B cell (primary cell): ENCODE measurements around the gene AS3MT. TPM values are rescaled to one million over a fixed set of nuclear protein-coding genes. Genes with fewer than 3 reads are reported as not detected.
"Not testable (repeated sequence)": the region's sequence is repeated elsewhere in the genome, so short reads cannot be mapped to it uniquely, and the experiment has no call there.

Source experiments
- ATAC-seq: fragments of 200-7000 bp; cut with Tn5 transposase; one replicate; pipeline ENCODE4 v1.10.0; 2021; ENCODE audit warnings: low read depth, mild to moderate bottlenecking, moderate number of reproducible peaks, moderate library complexity
- CTCF ChIA-PET: fragments of 350-600 bp; sonication (Branson Sonifier 250); formaldehyde crosslinking; loops from one replicate; lab custom pipeline; 2021; ENCODE audit warnings: antibody characterized with exemption, inconsistent platforms; lab: Charles Lee
- POLR2A ChIA-PET: fragments of 350-600 bp; sonication (Branson Sonifier 250); formaldehyde crosslinking; loops from one replicate; lab custom pipeline; 2021; ENCODE audit warnings: antibody characterized with exemption; lab: Charles Lee
- DNase-seq: peaks from one replicate; pipeline ENCODE4 v3.0.0; 2013
- H2AFZ ChIP-seq: 2 replicates; pipeline ENCODE4 v1.6.1; 2012; ENCODE audit warnings: mild to moderate bottlenecking, low read depth, low read length; ENCODE audit not compliant: insufficient read depth, poor library complexity, severe bottlenecking
- H3K27ac ChIP-seq, 2 donors: 1 replicate in 1 of 2; 2 replicates in 1 of 2; pipeline ENCODE4 v1.5.1; 2012 to 2013; ENCODE audit warnings: low read length in 2 of 2, mild to moderate bottlenecking in 2 of 2, moderate library complexity in 1 of 2
- H3K27me3 ChIP-seq, 4 experiments: fragments of 200-600 bp in 1 of 4; sonication (generic) in 1 of 4; replicated peaks in 1 of 4; 1 replicate in 2 of 4; 2 replicates in 2 of 4; pipeline versions ENCODE4 v1.6.1 to v1.7.0; 2013 to 2016; ENCODE audit warnings: low read length in 3 of 4, mild to moderate bottlenecking in 2 of 4, mixed read lengths in 1 of 4, moderate library complexity in 1 of 4; ENCODE audit not compliant: insufficient read depth in 4 of 4, control insufficient read depth in 3 of 4; ENCODE audit errors: control extremely low read depth in 1 of 4
- H3K36me3 ChIP-seq, 2 experiments: replicated peaks in 1 of 2; 1 replicate in 1 of 2; 2 replicates in 1 of 2; pipeline versions ENCODE4 v1.6.1 to v1.7.1; 2013; ENCODE audit warnings: low read length in 1 of 2; ENCODE audit not compliant: insufficient read depth in 2 of 2, control insufficient read depth in 1 of 2; ENCODE audit errors: control extremely low read depth in 1 of 2, extremely low read depth in 1 of 2
- H3K4me1 ChIP-seq, 2 donors: fragments of 200-600 bp in 1 of 2; sonication (generic) in 1 of 2; 1 replicate in 1 of 2; 2 replicates in 1 of 2; pipeline versions ENCODE4 v1.5.1 to v1.6.1; 2013 to 2017; ENCODE audit warnings: low read length in 2 of 2; ENCODE audit not compliant: control insufficient read depth in 2 of 2, insufficient read depth in 2 of 2
- H3K4me2 ChIP-seq: replicated peaks from 2 replicates; pipeline ENCODE3; 2012; ENCODE audit warnings: mild to moderate bottlenecking, low read depth, low read length; ENCODE audit not compliant: poor library complexity, severe bottlenecking
- H3K4me3 ChIP-seq, 5 experiments: fragments of 200-600 bp in 1 of 5; sonication (generic) in 1 of 5; 1 replicate in 3 of 5; 2 replicates in 2 of 5; pipeline versions ENCODE4 v1.5.1 to v1.7.0; 2011 to 2016; ENCODE audit warnings: low read length in 4 of 5, mild to moderate bottlenecking in 4 of 5, low read depth in 2 of 5, control low read depth in 1 of 5, moderate library complexity in 1 of 5; ENCODE audit not compliant: insufficient read depth in 1 of 5; ENCODE audit errors: control extremely low read depth in 1 of 5, extremely low read depth in 1 of 5
- H3K79me2 ChIP-seq: fragments of 200-600 bp; sonication (generic); one replicate; pipeline ENCODE4 v1.6.0; 2016; ENCODE audit warnings: low read length; ENCODE audit not compliant: control insufficient read depth, insufficient read depth
- H3K9ac ChIP-seq: fragments of 200-600 bp; sonication (generic); 2 replicates; pipeline ENCODE4 v1.6.1; 2017; ENCODE audit warnings: mild to moderate bottlenecking, low read length, moderate library complexity
- H3K9me3 ChIP-seq, 3 donors: one replicate each; pipeline versions ENCODE4 v1.6.1 to v1.7.1; 2013; ENCODE audit warnings: low read length in 2 of 3; ENCODE audit not compliant: control insufficient read depth in 2 of 3, insufficient read depth in 1 of 3; ENCODE audit errors: control extremely low read depth in 1 of 3
- H4K20me1 ChIP-seq: 2 replicates; pipeline ENCODE4 v1.6.0; 2012; ENCODE audit warnings: mild to moderate bottlenecking, low read length; ENCODE audit not compliant: insufficient read depth, control insufficient read depth, poor library complexity, severe bottlenecking
- H3K27ac Mint-ChIP-seq: one replicate; pipeline ENCODE4 v1.8.0; 2021; ENCODE audit warnings: mixed read lengths
- H3K27me3 Mint-ChIP-seq: one replicate; pipeline ENCODE4 v1.8.0; 2021; ENCODE audit warnings: mixed read lengths
- H3K4me1 Mint-ChIP-seq: one replicate; pipeline ENCODE4 v1.8.0; 2021; ENCODE audit warnings: mixed read lengths
- H3K4me3 Mint-ChIP-seq: one replicate; pipeline ENCODE4 v1.8.0; 2021; ENCODE audit warnings: mixed read lengths
- H3K9me3 Mint-ChIP-seq: one replicate; pipeline ENCODE4 v1.8.0; 2022; ENCODE audit warnings: mixed read lengths; ENCODE audit not compliant: insufficient read depth
- CTCF ChIP-seq: fragments of 200-600 bp; IDR thresholded peaks from one replicate; pipeline ENCODE4 v1.8.0; 2022; ENCODE audit warnings: antibody characterized with exemption, mild to moderate bottlenecking
- EZH2 ChIP-seq: IDR thresholded peaks from 2 replicates; pipeline ENCODE4 v1.6.1; 2012; ENCODE audit warnings: borderline replicate concordance, low read depth, mild to moderate bottlenecking, moderate library complexity, low read length; ENCODE audit not compliant: insufficient read depth, poor library complexity, severe bottlenecking
- WGBS: methylation state at CpG from one replicate; pipeline ENCODE4 v1.1.5; 2013; ENCODE audit warnings: missing lambda C conversion rate; ENCODE audit not compliant: insufficient coverage; 5-methylcytosine and 5-hydroxymethylcytosine counted together
- intact Hi-C: fragments of 100-400 bp; cut with micrococcal nuclease; formaldehyde crosslinking; loops from one replicate; pipeline ENCODE4 v1.10.0; 2022
- polyA plus RNA-seq: library from polyadenylated mRNA; depleted of rRNA; stranded (reverse); fragments of >200 nt; gene quantifications from 2 replicates; pipeline ENCODE4 v1.2.3, GENCODE V29; 2012
- total RNA-seq, 2 donors: library from RNA; stranded (reverse); fragments of 120-200 nt in 1 of 2; gene quantifications; 1 replicate in 1 of 2; 2 replicates in 1 of 2; pipeline versions ENCODE4 v1.2.3 to v1.2.4, GENCODE V29; 2013 to 2022

The AS3MT gene
- total and polyA plus RNA-seq, 2 donors (not counting 1 experiment from before 2014, with no cell fraction given): 0.25 TPM; not detected in 1

DNA sequence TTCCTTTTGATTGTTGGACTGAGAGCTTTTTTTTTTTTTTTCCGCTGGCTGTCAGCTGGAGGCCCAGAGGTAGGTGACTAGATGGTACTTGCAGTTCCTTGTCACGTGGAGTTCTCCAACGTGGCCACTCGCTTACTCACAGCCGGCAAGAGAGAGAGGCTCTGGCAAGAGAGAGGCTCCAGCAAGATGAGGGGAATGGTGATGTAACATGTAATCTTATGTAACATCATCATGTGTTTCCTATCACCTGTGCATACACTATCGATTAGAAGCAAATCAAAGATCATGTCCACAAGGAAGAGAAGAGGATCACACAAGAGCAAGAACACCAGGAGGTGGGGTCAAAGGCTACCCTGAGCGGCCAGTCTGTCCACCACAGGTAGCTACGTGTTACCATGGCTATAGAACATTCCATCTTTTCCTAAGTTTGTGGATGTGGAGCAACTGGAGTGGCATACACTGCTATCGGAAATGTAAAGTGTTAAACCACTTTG is 19.2 kb upstream of the AS3MT start:
- peaks cover 2% of the 10 kb centered on the region for H3K79me2 ChIP-seq
- H3K27me3 ChIP-seq: no peaks in the 10 kb centered on the region
- no peak overlapping the region for H2AFZ ChIP-seq
- DNase-seq (no peak), ATAC-seq (no peak)
- Mint-ChIP-seq H3K27ac (no peak overlapping the region), H3K9me3 (no peaks in the 10 kb centered on the region), H3K4me1 (peaks cover 5% of the 10 kb centered on the region), H3K4me3 (no peak overlapping the region), H3K27me3 (no peaks in the 10 kb centered on the region)
- H3K9me3 ChIP-seq: no peaks in the 10 kb centered on the region
- WGBS: 100% methylated on average over 1 of the region's 9 CpGs
- intact Hi-C loops: no loop called here
- ChIA-PET CTCF (interaction anchor here (0.9 to 1.0 kb wide), 2 partner anchors 14 to 483 kb away, joined by 3 read pairs; no protein-coding TSS in a partner anchor), POLR2A (interaction anchor here (0.5 kb wide), 1 partner anchor 276 kb away, joined by 3 read pairs; no protein-coding TSS in a partner anchor)
- no peaks in the 10 kb centered on the region for H3K36me3 ChIP-seq
- H3K4me1 ChIP-seq: peaks cover 0 to 8% of the 10 kb centered on the region in 2 donors
- TF ChIP-seq EZH2 (no peak), CTCF (no peak)
- H3K4me3 ChIP-seq: no peak overlapping the region
- H3K4me2 ChIP-seq: no peak overlapping the region
- no peak overlapping the region for H3K27ac ChIP-seq
- H3K9ac ChIP-seq: no peak overlapping the region
- H4K20me1 ChIP-seq: no peaks in the 10 kb centered on the region

DNA sequence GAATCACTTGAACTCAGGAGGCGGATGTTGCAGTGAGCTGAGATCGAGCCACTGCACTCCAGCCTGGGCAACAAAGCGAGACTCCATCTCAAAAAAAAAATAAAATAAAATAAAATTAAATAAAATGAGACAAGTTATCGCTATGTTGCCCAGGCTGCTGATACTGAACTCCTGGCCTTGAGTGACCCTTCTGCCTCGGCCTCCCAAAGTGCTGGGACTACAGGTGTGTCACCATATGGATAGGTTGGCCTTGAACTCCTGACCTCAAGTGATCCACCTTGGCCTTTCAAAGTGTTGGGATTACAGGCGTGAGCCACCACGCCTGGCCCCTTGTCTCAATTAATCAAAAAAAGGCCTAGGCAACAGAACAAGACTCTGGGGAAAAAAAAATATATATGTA is 16.0 kb upstream of the AS3MT start:
- H3K4me2 ChIP-seq: not testable (repeated sequence)

GRCh38 chr10:102855731-102856436 is 13.4 kb upstream of the AS3MT start:
- POLR2A ChIA-PET, intact Hi-C loops, H3K27me3 Mint-ChIP-seq, H3K9ac ChIP-seq, ATAC-seq, H2AFZ ChIP-seq, H3K4me1 ChIP-seq, H3K4me2 ChIP-seq, H3K36me3 ChIP-seq, H3K4me3 Mint-ChIP-seq, H3K9me3 ChIP-seq, H3K27me3 ChIP-seq, H3K79me2 ChIP-seq, H3K27ac Mint-ChIP-seq, H3K27ac ChIP-seq, H4K20me1 ChIP-seq, H3K4me3 ChIP-seq, H3K9me3 Mint-ChIP-seq, DNase-seq: not testable (repeated sequence)
- peaks cover 12% of the 10 kb centered on the region for H3K4me1 Mint-ChIP-seq
- CTCF ChIA-PET: interaction anchor here (0.8 kb wide), 1 partner anchor 21 kb away, joined by 3 read pairs; no protein-coding TSS in a partner anchor
- 90% methylated on average over 6 of the region's 11 CpGs for WGBS

More for the DNA sequence above, 16.0 kb upstream of the AS3MT start:
- H4K20me1 ChIP-seq, H3K27ac ChIP-seq, H3K79me2 ChIP-seq, DNase-seq, H3K27ac Mint-ChIP-seq, intact Hi-C loops, POLR2A ChIA-PET, H3K4me1 ChIP-seq, H3K4me3 Mint-ChIP-seq, H3K9me3 ChIP-seq, H3K27me3 ChIP-seq, H2AFZ ChIP-seq, H3K9ac ChIP-seq, H3K36me3 ChIP-seq, H3K4me3 ChIP-seq, H3K9me3 Mint-ChIP-seq, ATAC-seq, H3K27me3 Mint-ChIP-seq: not testable (repeated sequence)
- CTCF ChIA-PET: interaction anchor here (0.7 kb wide), 1 partner anchor 704 kb away, joined by 3 read pairs; no protein-coding TSS in a partner anchor
- H3K4me1 Mint-ChIP-seq: peaks cover 12% of the 10 kb centered on the region
- WGBS: 100% methylated on average over 2 of the region's 7 CpGs
